K562 (cell line): Measurements from ENCODE around the gene SEMA3G.

ENCODE experiments used
- CCNT2 ChIP-seq: IDR thresholded peaks from 2 replicates; pipeline ENCODE4 v1.6.1; 2011; ENCODE audit warnings: borderline replicate concordance, low read depth, mild to moderate bottlenecking, moderate library complexity, mixed read lengths, low read length; ENCODE audit not compliant: insufficient read length; ENCODE audit errors: extremely low read depth
- E2F8 ChIP-seq: fragments of 450-650 bp; IDR thresholded peaks from 2 replicates; pipeline ENCODE4 v1.7.1; 2018; ENCODE audit warnings: mild to moderate bottlenecking, low read depth; ENCODE audit not compliant: partially characterized antibody
- FOS ChIP-seq: IDR thresholded peaks from 3 replicates; pipeline ENCODE4 v1.6.1; 2011; ENCODE audit not compliant: insufficient read length; ENCODE audit errors: extremely low read depth
- SFPQ ChIP-seq: fragments of 200-400 bp; formaldehyde crosslinking; IDR thresholded peaks from 2 replicates; pipeline ENCODE4 v1.6.1; 2017; ENCODE audit warnings: mild to moderate bottlenecking, low read depth, low read length, moderate library complexity
- TBL1XR1 ChIP-seq, 2 experiments: IDR thresholded peaks; 2 replicates each; pipeline ENCODE4 v1.6.1; 2012; ENCODE audit warnings: improper control_type of control experiment in 2 of 2, low read length in 2 of 2, mild to moderate bottlenecking in 1 of 2
- USF2 ChIP-seq: sonication (generic); formaldehyde crosslinking; IDR thresholded peaks from 2 replicates; pipeline ENCODE4 v1.5.0; 2020; ENCODE audit warnings: missing genetic modification reagents
- YY1 ChIP-seq, 3 experiments: IDR thresholded peaks; 2 replicates each; pipeline ENCODE4 v1.6.1; 2011; ENCODE audit warnings: low read length in 2 of 3, mild to moderate bottlenecking in 2 of 3, moderate library complexity in 2 of 3, borderline replicate concordance in 1 of 3, control low read depth in 1 of 3, low read depth in 1 of 3; ENCODE audit not compliant: insufficient read depth in 3 of 3, insufficient replicate concordance in 2 of 3, control insufficient read depth in 1 of 3, insufficient read length in 1 of 3; ENCODE audit errors: extremely low read depth in 1 of 3
- ZBTB8A ChIP-seq: fragments of 450-650 bp; IDR thresholded peaks from 2 replicates; pipeline ENCODE4 v1.6.1; 2018; ENCODE audit warnings: mild to moderate bottlenecking, moderate library complexity; ENCODE audit not compliant: partially characterized antibody
- ZNF274 ChIP-seq: IDR thresholded peaks from 2 replicates; pipeline ENCODE4 v1.6.1; 2011; ENCODE audit warnings: low read depth, mild to moderate bottlenecking, low read length, moderate library complexity, borderline replicate concordance
- ZNF3 ChIP-seq: fragments of 250-450 bp; sonication (Bioruptor Pico); IDR thresholded peaks from 2 replicates; pipeline ENCODE4 v1.5.0; 2021; ENCODE audit warnings: mild to moderate bottlenecking, moderate library complexity
- ZNF76 ChIP-seq: fragments of 250-450 bp; sonication (Bioruptor Pico); IDR thresholded peaks from 2 replicates; pipeline ENCODE4 v1.4.0; 2020; ENCODE audit warnings: mild to moderate bottlenecking, moderate library complexity, borderline replicate concordance

- TF ChIP-seq ZNF274 (no peak), USF2 (CRISPR knock-in tag) (no peak), SFPQ (no peak), ZBTB8A (no peak), ZNF3 (CRISPR knock-in tag) (no peak), YY1 (IDR thresholded peaks at IDR 0.05; ENCODE audit: borderline replicate concordance in 1 of 3, control insufficient read depth in 1 of 3, extremely low read depth in 1 of 3, insufficient read depth in 3 of 3, insufficient read length in 1 of 3, insufficient replicate concordance in 2 of 3, low read depth in 1 of 3, low read length in 2 of 3) (no peak), ZNF76 (no peak), FOS (no peak), E2F8 (no peak), TBL1XR1 (IDR thresholded peaks at IDR 0.05; ENCODE audit: low read length in 2 of 2) (no peak), CCNT2 (no peak)
Observed at GRCh38 chr3:52394751-52395502, 50.0 kb downstream of the SEMA3G start.
